NCI-H526 (cell line): Measurements from ENCODE around the gene PPARD.
"Not testable (repeated sequence)": the region's sequence is repeated elsewhere in the genome, so short reads cannot be mapped to it uniquely, and the experiment has no call there.

Source experiments
- DNase-seq, 2 experiments: peaks; one replicate each; lab custom pipeline; 2025; lab: John Stamatoyannopoulos, UW

The PPARD gene

DNA sequence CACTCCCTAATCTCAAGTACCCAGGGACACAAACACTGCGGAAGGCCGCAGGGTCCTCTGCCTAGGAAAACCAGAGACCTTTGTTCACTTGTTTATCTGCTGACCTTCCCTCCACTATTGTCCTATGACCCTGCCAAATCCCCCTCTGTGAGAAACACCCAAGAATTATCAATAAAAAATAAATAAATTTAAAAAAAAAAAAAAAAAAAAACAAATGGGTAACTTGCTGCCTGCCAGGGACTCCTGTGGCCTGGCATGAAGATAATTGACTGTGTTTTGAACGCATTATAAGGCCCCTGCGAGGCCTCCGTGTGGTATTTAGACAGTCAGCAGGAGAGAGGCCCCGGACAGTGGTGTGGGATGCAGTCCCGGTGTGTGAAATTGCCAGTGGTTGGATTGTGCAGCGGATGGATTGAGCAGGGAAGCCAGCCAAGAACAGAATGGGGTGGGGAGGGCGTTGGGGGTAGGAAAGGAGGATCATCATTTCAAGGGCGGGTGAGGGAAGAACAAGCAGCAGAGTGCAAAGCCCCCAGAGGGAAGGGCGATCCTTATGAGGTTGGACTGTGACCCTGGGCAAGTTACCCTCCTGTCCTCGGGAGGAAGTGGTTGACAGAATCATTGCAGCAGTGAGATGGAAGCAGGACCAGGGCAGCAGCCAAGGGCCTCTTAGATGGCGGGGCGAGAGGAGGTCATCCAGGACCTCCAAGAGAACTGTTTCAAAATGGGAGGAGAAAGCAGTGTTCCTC lies 43.3 kb downstream of the PPARD start:
- DNase-seq: no peak

DNA sequence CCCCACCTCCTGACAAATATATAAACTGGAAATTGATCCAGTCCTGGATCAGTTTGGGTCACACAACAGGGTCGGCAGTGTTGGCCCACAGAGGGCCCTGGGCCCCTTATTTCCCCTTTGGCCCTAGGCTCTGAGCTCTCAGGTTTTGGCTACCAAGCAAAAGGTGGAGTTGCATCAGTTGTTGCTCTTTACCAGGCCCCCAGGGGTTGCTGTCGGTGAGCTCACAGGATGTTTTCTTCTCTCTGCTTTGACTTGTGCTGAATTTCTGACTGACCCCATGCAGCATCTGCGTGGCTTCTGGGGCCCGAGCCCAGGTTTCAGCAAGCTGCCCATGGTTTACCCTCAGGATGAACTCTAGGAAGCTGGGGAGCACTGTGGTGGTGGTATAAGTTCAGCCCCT lies 44.6 kb downstream of the PPARD start:
- DNase-seq: no peak

- DNase-seq: no peak
Measured at GRCh38 chr6:35388030-35388429, 45.7 kb downstream of the PPARD start.

- DNase-seq: no peak
Measured at GRCh38 chr6:35388772-35389352, 46.5 kb downstream of the PPARD start.

GRCh38 chr6:35389386-35389785 lies 47.0 kb downstream of the PPARD start:
- not testable (repeated sequence) for DNase-seq

DNA sequence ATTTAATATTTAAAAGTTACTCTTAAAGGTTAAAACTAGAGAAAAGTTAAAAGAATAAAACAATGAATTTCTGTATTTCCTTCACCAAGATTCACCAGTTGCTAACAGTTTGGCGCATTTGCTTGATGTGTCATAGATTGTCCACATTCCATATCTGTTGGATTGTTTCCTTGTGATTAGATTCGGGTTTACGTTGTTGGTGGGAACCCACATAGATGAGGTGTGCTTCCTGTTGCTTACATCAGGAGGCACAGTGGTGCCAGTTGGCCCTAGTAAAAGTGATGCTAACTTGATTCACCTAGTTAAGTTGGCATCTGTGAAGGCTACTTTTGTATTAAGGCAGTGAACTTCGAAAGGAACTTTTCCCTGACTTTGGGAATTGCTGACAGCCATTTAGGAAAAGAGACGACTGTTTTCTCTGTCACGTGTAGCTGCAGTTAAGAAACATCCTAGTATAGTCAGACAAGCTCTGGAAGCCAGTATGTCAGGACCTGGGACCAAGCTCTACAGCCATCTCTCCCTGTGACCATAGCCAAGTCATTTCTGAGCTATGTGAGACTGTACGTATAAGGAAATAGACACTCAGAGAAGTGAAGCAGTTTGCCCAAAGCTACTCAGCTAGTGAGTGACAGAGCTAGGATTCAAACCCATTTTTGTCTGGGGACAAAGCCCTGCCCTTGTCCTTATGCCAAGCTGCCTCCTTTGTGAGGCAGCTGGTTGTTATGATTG lies 49.0 kb downstream of the PPARD start:
- DNase-seq: no peak

DNA sequence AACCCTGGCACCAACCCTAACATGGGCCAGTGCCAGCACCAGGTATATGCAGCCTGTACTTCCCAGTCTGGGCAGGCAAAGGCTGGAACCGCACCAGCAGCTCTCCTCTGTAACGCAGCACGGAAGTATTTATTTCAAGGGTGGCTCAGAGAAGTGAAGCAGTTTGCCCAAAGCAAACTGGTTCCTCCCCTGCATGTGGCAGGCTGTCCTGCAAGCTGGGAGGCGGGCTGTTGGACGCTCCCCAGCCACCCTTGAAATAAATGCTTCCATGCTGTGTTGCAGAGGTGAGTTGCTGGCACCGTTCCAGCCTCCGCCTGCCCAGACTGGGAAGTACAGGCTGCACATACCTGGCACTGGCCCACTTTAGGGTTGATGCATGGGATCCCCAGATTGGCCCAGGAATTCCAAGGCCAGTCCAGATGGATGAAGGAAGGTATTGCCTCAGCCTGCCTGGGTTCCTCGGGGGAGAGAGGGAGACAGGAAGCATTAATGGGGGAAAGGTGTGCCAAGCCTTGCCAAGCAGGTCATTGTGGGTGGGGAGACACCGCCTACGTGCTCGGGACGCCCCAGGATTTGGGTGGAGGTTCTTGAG lies 49.8 kb downstream of the PPARD start:
- no peak for DNase-seq

- DNase-seq: no peak
Measured at GRCh38 chr6:35392773-35393672, 50.7 kb downstream of the PPARD start.

DNA sequence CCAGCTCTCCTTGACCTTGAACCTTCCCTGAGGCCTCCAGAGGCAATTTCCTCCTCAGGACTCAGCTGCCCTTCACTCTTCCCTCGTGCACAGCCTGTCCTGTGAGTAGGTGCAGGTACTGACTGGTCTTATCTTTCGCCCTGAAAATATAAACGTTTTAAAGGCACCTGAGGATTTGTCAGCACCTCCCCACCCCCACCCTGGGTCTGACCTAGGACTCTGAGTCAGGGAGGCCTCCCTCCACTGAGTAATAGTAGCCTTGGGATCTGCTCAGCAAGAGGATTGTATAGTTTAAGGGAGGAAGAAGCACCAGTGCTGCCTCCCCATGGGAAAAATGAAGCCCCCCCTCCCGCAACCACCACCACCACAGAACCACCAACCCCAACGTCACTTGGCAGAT lies 54.6 kb downstream of the PPARD start:
- no peak for DNase-seq

DNA sequence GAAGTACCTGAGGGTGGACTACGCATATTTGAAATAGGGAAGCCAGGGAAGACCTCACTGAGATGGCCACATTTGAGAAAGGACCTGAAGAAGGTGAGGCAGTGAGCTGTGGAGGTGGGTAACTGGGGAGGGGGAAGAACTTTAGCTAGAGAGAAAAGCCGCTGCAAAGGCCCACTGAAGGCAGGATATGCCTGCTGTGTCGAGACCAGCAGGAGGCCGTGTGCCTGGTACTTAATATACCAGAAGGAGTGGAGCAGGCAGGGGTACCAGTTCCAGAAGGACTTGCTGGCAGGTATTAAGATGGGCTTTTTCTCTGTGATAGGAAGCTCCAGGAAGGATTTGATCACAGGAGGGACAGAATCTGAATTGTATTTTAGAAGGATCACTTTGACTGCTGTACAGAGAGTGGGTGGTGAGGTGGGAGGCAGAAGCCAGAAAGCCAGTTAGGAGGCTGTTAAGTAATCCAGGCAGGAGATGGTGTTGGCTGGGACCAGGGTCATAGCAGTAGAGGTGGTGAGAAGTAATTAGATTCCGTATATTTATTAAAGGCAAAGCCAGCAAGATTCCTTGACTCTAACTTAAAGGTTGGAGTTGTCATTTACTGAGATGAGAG lies 55.6 kb downstream of the PPARD start:
- no peak for DNase-seq

DNA sequence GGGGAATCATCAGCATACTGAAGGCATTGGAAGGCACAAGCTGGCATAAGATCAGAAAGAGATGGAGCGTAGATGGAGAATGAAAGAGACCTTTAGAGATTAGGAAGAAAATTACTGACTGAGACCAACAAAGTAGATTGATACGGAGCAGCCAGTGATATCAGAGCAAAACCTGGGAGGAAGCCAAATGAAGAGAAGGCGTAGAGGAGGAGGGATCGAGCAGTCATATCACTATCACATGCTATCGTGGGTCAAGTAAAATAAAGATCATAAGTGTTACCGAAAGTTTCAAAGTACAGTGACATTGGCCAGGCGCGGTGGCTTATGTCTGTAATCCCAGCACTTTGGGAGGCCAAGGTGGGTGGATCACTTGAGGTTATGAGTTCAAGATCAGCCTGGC lies 56.2 kb downstream of the PPARD start:
- DNase-seq: no peak

GRCh38 chr6:35400111-35400510 lies 57.8 kb downstream of the PPARD start:
- no peak for DNase-seq

DNA sequence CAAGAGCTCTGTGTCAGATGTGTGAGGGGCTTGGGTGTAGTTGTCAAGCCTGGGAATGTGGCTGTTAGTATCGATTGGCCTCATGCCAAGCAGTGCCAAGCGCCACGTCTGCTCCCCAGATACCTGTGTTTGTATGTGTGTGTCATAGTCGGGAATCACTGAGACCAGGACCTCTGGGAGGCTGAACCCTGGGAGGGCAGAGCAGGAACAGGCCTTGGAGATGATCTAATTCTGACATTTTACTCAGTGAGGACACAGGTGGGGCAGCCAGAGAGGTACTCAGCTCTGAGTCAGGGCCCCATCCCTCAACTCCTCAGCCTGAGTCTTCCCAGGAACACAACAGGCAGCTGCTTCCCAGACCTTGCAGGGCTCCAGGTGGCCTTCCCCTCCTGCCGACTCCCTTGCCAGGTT lies 58.5 kb downstream of the PPARD start:
- no peak for DNase-seq

GRCh38 chr6:35401514-35401913 lies 59.2 kb downstream of the PPARD start:
- DNase-seq: no peak

GRCh38 chr6:35402136-35402855 lies 59.9 kb downstream of the PPARD start:
- DNase-seq: no peak

DNA sequence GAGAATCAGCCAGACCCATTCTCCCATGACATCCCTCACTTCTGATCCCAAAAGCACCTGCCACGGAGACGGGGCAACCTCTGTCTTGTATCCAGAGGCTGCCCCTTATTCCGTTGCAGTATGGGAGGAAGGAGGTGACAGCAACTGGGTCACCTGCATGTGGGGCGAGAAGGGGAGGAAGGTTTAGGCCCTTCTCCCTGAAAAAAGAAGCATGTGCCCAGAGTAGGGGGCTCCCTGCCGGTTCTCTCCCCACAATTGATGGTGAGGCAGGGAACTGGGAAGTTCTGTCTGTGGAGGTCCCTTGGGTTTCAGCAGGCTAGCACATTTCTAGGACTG lies 60.5 kb downstream of the PPARD start:
- no peak for DNase-seq

GRCh38 chr6:35403544-35404442 lies 61.4 kb downstream of the PPARD start:
- no peak for DNase-seq

DNA sequence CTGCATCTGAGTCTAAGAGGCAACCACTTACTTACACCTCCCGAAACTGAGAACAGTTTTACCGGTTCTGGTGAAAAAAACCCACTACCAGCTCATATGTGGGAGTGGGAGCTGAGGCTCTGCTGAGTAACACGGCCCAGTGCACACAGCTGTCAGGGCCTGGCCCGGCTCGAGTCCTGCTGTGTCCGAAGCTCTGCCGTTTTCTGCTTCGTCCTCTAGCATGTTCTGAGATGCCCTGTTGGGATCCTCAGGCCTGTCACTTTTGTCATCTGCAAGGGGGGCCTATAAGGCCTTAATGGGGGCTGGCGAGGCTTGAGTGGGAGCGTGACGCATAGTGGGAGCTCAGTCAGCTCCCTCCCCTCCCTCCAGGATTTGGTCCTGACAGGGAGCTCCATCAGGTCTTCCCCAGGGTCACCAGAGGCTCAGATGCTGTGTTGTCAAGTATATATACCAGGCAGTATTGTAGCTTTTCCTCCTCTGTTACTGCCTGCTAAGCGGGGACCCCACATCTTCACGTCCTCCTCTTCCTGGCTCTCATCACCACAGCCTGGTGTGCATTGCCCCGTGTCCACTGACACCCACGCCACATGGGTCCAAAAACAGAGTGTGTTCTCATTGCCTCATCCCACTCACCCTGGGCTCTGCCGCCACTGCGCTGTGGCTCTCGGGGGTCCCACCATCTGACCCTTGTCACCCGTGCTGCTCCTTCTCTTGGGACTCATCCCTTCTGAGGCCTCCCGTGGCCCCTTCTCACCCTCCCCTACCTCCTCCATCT lies 64.5 kb downstream of the PPARD start:
- no peak for DNase-seq

- no peak for DNase-seq
Measured at GRCh38 chr6:35409245-35409644, 66.9 kb downstream of the PPARD start.
